ENCODE data around the gene KAT8. TPM values are rescaled to one million over a fixed set of nuclear protein-coding genes. Genes with fewer than 3 reads are reported as not detected.
A peak's percentile ranks its signal among the peaks of the same experiment; 100 is the strongest.
"Not testable (repeated sequence)": the region's sequence is repeated elsewhere in the genome, so short reads cannot be mapped to it uniquely, and the experiment has no call there.

Gene KAT8
- total RNA-seq, 4 donors from 2014 or later: 62.3 to 100 (median 69.8) TPM

- H3K4me3 ChIP-seq: no peak overlapping the region
- H3K27ac ChIP-seq: no peak overlapping the region
- WGBS: 73% methylated on average over 6 of the region's 6 CpGs
- H3K4me1 ChIP-seq: peaks cover 69% of the 10 kb centered on the region
- no peaks in the 10 kb centered on the region for H3K9me3 ChIP-seq
- DNase-seq (ENCODE audit: low spot score in 2 of 2): no peak
- TF ChIP-seq POLR2A (IDR thresholded peaks at IDR 0.05) (no peak), POLR2AphosphoS5 (IDR thresholded peaks at IDR 0.05) (no peak), EP300 (IDR thresholded peaks at IDR 0.05) (no peak)
- TF ChIP-seq, protein P1, sequence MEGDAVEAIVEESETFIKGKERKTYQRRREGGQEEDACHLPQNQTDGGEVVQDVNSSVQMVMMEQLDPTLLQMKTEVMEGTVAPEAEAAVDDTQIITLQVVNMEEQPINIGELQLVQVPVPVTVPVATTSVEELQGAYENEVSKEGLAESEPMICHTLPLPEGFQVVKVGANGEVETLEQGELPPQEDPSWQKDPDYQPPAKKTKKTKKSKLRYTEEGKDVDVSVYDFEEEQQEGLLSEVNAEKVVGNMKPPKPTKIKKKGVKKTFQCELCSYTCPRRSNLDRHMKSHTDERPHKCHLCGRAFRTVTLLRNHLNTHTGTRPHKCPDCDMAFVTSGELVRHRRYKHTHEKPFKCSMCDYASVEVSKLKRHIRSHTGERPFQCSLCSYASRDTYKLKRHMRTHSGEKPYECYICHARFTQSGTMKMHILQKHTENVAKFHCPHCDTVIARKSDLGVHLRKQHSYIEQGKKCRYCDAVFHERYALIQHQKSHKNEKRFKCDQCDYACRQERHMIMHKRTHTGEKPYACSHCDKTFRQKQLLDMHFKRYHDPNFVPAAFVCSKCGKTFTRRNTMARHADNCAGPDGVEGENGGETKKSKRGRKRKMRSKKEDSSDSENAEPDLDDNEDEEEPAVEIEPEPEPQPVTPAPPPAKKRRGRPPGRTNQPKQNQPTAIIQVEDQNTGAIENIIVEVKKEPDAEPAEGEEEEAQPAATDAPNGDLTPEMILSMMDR (IDR thresholded peaks at IDR 0.05): no peak
- H3K27me3 ChIP-seq: no peaks in the 10 kb centered on the region
- H3K36me3 ChIP-seq: peaks cover 11% of the 10 kb centered on the region
Measured at GRCh38 chr16:31136287-31136662, 18.8 kb downstream of the KAT8 start.

DNA sequence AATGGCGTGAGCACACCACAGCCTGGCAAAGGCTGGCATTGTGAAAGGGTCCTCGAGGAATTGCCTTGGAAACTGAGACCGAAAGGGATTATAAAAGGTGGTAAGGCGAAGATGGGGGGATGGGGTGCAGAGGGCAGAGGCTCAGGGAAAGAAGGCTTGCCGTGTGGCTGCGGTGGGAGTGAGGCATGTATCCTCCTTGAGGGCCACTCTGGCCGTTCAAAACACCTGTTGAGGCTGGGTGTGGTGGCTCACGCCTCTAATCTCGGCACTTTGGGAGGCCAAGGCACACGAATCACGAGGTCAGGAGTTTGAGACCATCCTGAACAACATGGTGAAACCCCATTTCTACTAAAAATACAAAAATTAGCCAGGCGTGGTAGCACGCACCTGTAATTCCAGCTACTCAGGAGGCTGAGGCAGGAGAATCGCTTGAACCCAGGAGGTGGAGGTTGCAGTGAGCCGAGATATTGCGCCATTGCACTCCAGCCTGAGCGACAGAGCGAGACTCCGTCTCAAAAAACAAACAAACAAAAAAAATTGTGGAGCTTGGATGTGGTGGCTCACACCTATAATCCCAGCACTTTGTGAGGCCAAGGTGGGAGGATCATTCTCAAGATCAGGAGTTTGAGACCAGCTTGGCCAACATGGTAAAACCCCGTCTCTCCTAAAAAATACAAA, 19.5 kb downstream of the KAT8 start:
- not testable (repeated sequence) for DNase-seq (ENCODE audit: low spot score in 2 of 2); H3K27ac ChIP-seq; H3K9me3 ChIP-seq; H3K27me3 ChIP-seq; H3K4me3 ChIP-seq; H3K36me3 ChIP-seq
- H3K4me1 ChIP-seq: peaks cover 69% of the 10 kb centered on the region
- WGBS: 92% methylated on average over 20 of the region's 20 CpGs

DNA sequence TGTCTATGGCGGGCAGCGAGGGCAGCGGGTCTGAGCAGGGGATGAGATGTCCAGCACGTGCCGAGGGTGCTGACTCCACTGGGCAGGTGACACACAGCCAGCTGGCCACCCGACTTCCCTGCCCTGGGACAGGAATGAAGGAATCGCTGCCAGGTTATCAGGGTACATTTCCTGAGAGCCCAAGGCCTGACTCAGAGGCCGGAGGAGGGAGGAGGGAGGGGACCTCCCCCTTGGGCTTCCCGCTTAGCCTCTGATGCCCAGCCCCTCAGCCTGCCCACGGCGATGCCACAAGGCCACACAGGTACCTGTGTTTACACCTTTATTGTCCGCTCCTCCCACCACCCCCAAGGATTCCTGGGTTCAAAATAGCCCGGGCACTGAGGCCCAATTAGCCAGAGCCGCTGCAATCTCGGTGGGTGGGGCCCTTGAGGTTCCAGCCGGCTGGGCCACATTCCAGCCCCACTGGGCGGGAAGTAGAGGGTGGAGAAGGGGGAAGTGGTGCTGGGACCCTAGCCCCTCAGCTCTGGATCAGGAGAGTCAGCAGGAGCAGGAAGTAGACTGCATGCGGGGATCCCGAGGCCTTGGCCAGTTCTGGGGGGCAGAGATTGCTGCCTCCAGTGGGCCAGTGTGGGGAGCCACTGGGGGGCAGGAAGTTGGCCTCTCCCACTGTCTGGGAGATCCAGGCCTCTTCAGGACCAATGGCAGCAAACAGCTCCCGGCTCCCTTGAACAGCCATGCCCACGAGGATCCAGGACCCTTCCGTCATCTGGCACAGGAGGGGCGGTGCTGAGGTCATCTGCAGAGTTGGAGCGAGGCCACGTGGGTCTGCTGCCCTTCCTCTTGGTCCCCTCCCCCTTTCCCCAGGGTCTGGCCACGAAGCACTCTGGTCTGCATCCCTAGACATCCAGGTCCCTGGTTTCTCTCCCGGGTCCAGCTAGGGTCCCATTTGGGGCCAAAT, 21.4 kb downstream of the KAT8 start:
- peaks cover 60% of the 10 kb centered on the region for H3K4me1 ChIP-seq
- H3K27ac ChIP-seq: peak overlapping the region; percentile 61
- no peaks in the 10 kb centered on the region for H3K9me3 ChIP-seq
- H3K36me3 ChIP-seq: no peaks in the 10 kb centered on the region
- WGBS: 45% methylated on average over 20 of the region's 27 CpGs
- DNase-seq (ENCODE audit: low spot score in 2 of 2): no peak
- TF ChIP-seq, protein P1 (IDR thresholded peaks at IDR 0.05): no peak
- no peak for TF ChIP-seq POLR2A (IDR thresholded peaks at IDR 0.05)
- TF ChIP-seq EP300 (IDR thresholded peaks at IDR 0.05): no peak
- no peak for TF ChIP-seq POLR2AphosphoS5 (IDR thresholded peaks at IDR 0.05)
- H3K4me3 ChIP-seq: no peak overlapping the region
- H3K27me3 ChIP-seq: no peaks in the 10 kb centered on the region

GRCh38 chr16:31141071-31141469, 23.6 kb downstream of the KAT8 start:
- H3K4me1 ChIP-seq: peaks cover 48% of the 10 kb centered on the region
- not testable (repeated sequence) for H3K36me3 ChIP-seq; DNase-seq (ENCODE audit: low spot score in 2 of 2); H3K27me3 ChIP-seq; H3K9me3 ChIP-seq
- WGBS: 74% methylated on average over 9 of the region's 9 CpGs
- H3K27ac ChIP-seq: peak overlapping the region; percentile 80
- peak overlapping the region; percentile 54 for H3K4me3 ChIP-seq

GRCh38 chr16:31141489-31142108, 24.1 kb downstream of the KAT8 start:
- H3K36me3 ChIP-seq: no peaks in the 10 kb centered on the region
- DNase-seq (ENCODE audit: low spot score in 2 of 2): no peak
- H3K4me1 ChIP-seq: peaks cover 44% of the 10 kb centered on the region
- H3K9me3 ChIP-seq: no peaks in the 10 kb centered on the region
- peak overlapping the region; percentile 80 for H3K27ac ChIP-seq
- WGBS: 17% methylated on average over 8 of the region's 10 CpGs
- TF ChIP-seq, protein P1 (IDR thresholded peaks at IDR 0.05): no peak
- TF ChIP-seq EP300 (IDR thresholded peaks at IDR 0.05) (no peak), POLR2AphosphoS5 (IDR thresholded peaks at IDR 0.05) (no peak), POLR2A (IDR thresholded peaks at IDR 0.05) (no peak)
- no peaks in the 10 kb centered on the region for H3K27me3 ChIP-seq
- peak overlapping the region; percentile 54 for H3K4me3 ChIP-seq

Measured in suprapubic skin (tissue), 4 donors.